ENCODE measurements around the gene CDK5.
"Not testable (repeated sequence)": the region's sequence is repeated elsewhere in the genome, so short reads cannot be mapped to it uniquely, and the experiment has no call there.

The CDK5 gene

GRCh38 chr7:151033864-151034249 lies 23.8 kb downstream of the CDK5 start:
- DNase-seq (ENCODE audit: low spot score) = no peak

- DNase-seq (ENCODE audit: low spot score) = no peak
These were observed 24.5 kb downstream of the CDK5 start for GRCh38 chr7:151032936-151033863.

GRCh38 chr7:151031011-151031410 lies 26.7 kb downstream of the CDK5 start:
- no peak for DNase-seq (ENCODE audit: low spot score)

- no peak for DNase-seq (ENCODE audit: low spot score)
These were observed 28.7 kb downstream of the CDK5 start for GRCh38 chr7:151028948-151029501.

GRCh38 chr7:151028131-151028947 lies 29.4 kb downstream of the CDK5 start, which contains the start of gene ABCB8:
ABCB8 (plus strand) TSS chr7:151028450; CDS start chr7:151028516, 66 bp downstream.
- peak; percentile 99 for DNase-seq (ENCODE audit: low spot score)

GRCh38 chr7:151027728-151028130 lies 30.0 kb downstream of the CDK5 start:
- not testable (repeated sequence) for DNase-seq (ENCODE audit: low spot score)

- not testable (repeated sequence) for DNase-seq (ENCODE audit: low spot score)
These were observed 30.6 kb downstream of the CDK5 start for GRCh38 chr7:151026771-151027727.

GRCh38 chr7:151025924-151026671 lies 31.6 kb downstream of the CDK5 start:
- DNase-seq (ENCODE audit: low spot score) = no peak

GRCh38 chr7:151024435-151025056 lies 33.2 kb downstream of the CDK5 start, which contains the start of gene ATG9B:
ATG9B (minus strand) TSS chr7:151024494; CDS start chr7:151024423, 71 bp downstream.
- no peak for DNase-seq (ENCODE audit: low spot score)

GRCh38 chr7:151023232-151023631 lies 34.5 kb downstream of the CDK5 start:
- no peak for DNase-seq (ENCODE audit: low spot score)

- DNase-seq (ENCODE audit: low spot score) = no peak
These were observed 37.5 kb downstream of the CDK5 start for GRCh38 chr7:151020231-151020630.

- DNase-seq (ENCODE audit: low spot score) = no peak
These were observed 38.6 kb downstream of the CDK5 start for GRCh38 chr7:151019130-151019447.

- no peak for DNase-seq (ENCODE audit: low spot score)
These were observed 39.1 kb downstream of the CDK5 start for GRCh38 chr7:151018421-151019129.

- no peak for DNase-seq (ENCODE audit: low spot score)
These were observed 39.7 kb downstream of the CDK5 start for GRCh38 chr7:151017953-151018420.

GRCh38 chr7:151017370-151017952 lies 40.2 kb downstream of the CDK5 start:
- DNase-seq (ENCODE audit: low spot score) = no peak

GRCh38 chr7:151016942-151017341 lies 40.8 kb downstream of the CDK5 start:
- DNase-seq (ENCODE audit: low spot score) = no peak

GRCh38 chr7:151016505-151016904 lies 41.2 kb downstream of the CDK5 start:
- no peak for DNase-seq (ENCODE audit: low spot score)

- DNase-seq (ENCODE audit: low spot score) = no peak
These were observed 41.7 kb downstream of the CDK5 start for GRCh38 chr7:151015967-151016366.

- no peak for DNase-seq (ENCODE audit: low spot score)
These were observed 42.7 kb downstream of the CDK5 start for GRCh38 chr7:151014950-151015349.

Measured in pons (tissue), 1 donor.